ENCODE data around the gene CLPTM1.
A peak's percentile ranks its signal among the peaks of the same experiment; 100 is the strongest.
"Not testable (repeated sequence)": the region's sequence is repeated elsewhere in the genome, so short reads cannot be mapped to it uniquely, and the experiment has no call there.

CLPTM1 gene, protein sequence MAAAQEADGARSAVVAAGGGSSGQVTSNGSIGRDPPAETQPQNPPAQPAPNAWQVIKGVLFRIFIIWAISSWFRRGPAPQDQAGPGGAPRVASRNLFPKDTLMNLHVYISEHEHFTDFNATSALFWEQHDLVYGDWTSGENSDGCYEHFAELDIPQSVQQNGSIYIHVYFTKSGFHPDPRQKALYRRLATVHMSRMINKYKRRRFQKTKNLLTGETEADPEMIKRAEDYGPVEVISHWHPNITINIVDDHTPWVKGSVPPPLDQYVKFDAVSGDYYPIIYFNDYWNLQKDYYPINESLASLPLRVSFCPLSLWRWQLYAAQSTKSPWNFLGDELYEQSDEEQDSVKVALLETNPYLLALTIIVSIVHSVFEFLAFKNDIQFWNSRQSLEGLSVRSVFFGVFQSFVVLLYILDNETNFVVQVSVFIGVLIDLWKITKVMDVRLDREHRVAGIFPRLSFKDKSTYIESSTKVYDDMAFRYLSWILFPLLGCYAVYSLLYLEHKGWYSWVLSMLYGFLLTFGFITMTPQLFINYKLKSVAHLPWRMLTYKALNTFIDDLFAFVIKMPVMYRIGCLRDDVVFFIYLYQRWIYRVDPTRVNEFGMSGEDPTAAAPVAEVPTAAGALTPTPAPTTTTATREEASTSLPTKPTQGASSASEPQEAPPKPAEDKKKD

GRCh38 chr19:44954649-44955504 lies at the start of gene CLPTM1:
CLPTM1 (plus strand) TSS chr19:44955380; CDS start chr19:44955396, 16 bp downstream.
- DNase-seq: peak; percentile 96 to 97

DNA sequence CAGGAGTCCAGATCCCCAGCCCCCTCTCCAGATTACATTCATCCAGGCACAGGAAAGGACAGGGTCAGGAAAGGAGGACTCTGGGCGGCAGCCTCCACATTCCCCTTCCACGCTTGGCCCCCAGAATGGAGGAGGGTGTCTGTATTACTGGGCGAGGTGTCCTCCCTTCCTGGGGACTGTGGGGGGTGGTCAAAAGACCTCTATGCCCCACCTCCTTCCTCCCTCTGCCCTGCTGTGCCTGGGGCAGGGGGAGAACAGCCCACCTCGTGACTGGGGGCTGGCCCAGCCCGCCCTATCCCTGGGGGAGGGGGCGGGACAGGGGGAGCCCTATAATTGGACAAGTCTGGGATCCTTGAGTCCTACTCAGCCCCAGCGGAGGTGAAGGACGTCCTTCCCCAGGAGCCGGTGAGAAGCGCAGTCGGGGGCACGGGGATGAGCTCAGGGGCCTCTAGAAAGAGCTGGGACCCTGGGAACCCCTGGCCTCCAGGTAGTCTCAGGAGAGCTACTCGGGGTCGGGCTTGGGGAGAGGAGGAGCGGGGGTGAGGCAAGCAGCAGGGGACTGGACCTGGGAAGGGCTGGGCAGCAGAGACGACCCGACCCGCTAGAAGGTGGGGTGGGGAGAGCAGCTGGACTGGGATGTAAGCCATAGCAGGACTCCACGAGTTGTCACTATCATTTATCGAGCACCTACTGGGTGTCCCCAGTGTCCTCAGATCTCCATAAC lies 49.6 kb upstream of the CLPTM1 start, which contains the start of gene APOE:
TSS of gene APOE (plus strand) at position 360 of the 724 bp plus-strand sequence. CDS start 829 bp downstream, outside the sequence.
- no peak for DNase-seq

DNA sequence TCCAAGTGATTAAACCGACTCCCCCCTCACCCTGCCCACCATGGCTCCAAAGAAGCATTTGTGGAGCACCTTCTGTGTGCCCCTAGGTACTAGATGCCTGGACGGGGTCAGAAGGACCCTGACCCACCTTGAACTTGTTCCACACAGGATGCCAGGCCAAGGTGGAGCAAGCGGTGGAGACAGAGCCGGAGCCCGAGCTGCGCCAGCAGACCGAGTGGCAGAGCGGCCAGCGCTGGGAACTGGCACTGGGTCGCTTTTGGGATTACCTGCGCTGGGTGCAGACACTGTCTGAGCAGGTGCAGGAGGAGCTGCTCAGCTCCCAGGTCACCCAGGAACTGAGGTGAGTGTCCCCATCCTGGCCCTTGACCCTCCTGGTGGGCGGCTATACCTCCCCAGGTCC lies 47.6 kb upstream of the CLPTM1 start:
- DNase-seq: no peak

GRCh38 chr19:44908074-44908835 lies 46.9 kb upstream of the CLPTM1 start:
- DNase-seq: no peak

- no peak for DNase-seq
These were observed 46.3 kb upstream of the CLPTM1 start for GRCh38 chr19:44908836-44909261.

DNA sequence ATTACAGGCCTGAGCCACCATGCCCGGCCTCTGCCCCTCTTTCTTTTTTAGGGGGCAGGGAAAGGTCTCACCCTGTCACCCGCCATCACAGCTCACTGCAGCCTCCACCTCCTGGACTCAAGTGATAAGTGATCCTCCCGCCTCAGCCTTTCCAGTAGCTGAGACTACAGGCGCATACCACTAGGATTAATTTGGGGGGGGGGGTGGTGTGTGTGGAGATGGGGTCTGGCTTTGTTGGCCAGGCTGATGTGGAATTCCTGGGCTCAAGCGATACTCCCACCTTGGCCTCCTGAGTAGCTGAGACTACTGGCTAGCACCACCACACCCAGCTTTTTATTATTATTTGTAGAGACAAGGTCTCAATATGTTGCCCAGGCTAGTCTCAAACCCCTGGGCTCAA lies 45.4 kb upstream of the CLPTM1 start:
- DNase-seq: no peak

DNA sequence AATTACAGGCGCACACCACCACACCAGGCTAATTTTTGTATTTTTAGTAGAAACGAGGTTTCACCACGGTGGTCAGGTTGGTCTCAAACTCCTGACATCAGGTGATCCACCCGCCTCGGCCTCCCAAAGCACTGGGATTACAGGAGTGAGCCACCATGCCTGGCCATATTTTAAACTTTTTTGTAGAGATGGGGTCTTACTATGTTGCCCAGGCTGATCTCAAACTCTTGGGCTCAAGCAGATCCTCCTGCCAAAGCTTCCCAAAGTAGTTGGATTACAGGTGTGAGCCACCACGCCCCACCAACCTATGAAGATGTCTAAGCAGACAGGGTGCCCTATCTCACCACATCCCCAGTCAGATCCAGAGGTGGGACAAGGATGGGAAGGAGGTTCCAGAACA lies 43.3 kb upstream of the CLPTM1 start:
- DNase-seq: not testable (repeated sequence)

DNA sequence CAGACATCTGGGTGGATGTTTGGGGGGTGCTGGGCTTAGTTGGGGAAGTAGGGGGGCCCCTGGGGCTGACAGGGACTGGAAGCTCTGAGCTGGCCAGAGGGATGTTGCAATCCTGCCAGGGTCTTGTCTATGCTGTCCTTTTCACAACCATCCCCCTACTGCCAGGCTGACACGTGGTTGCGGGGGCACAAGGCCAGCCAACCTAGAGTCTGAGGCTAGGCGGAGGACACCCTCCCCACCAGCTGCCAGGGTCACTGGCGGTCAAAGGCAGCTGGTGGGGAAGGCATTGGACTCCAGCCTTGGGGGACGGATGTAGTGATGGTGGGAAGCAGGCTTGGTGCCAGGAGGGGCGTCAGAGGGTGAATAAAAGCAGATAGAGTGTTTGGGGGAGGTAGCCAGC lies 42.3 kb upstream of the CLPTM1 start:
- DNase-seq: no peak

GRCh38 chr19:44913512-44914432 lies 41.4 kb upstream of the CLPTM1 start:
- DNase-seq: not testable (repeated sequence)

- peak; percentile 66 to 71 for DNase-seq
These were observed 40.6 kb upstream of the CLPTM1 start, which contains the start of gene APOC1 for GRCh38 chr19:44914433-44915206. APOC1 (plus strand) TSS chr19:44914608; CDS start chr19:44914892, 284 bp downstream.

DNA sequence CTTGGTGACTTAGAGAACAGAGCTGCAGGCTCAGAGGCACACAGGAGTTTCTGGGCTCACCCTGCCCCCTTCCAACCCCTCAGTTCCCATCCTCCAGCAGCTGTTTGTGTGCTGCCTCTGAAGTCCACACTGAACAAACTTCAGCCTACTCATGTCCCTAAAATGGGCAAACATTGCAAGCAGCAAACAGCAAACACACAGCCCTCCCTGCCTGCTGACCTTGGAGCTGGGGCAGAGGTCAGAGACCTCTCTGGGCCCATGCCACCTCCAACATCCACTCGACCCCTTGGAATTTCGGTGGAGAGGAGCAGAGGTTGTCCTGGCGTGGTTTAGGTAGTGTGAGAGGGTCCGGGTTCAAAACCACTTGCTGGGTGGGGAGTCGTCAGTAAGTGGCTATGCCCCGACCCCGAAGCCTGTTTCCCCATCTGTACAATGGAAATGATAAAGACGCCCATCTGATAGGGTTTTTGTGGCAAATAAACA lies 30.9 kb upstream of the CLPTM1 start:
- DNase-seq: no peak

GRCh38 chr19:44925114-44925891 lies 29.9 kb upstream of the CLPTM1 start:
- no peak for DNase-seq

- DNase-seq: not testable (repeated sequence)
These were observed 28.7 kb upstream of the CLPTM1 start for GRCh38 chr19:44926245-44927077.

GRCh38 chr19:44927746-44928145 lies 27.4 kb upstream of the CLPTM1 start:
- no peak for DNase-seq

- DNase-seq: no peak
These were observed 25.1 kb upstream of the CLPTM1 start for GRCh38 chr19:44930088-44930487.

DNA sequence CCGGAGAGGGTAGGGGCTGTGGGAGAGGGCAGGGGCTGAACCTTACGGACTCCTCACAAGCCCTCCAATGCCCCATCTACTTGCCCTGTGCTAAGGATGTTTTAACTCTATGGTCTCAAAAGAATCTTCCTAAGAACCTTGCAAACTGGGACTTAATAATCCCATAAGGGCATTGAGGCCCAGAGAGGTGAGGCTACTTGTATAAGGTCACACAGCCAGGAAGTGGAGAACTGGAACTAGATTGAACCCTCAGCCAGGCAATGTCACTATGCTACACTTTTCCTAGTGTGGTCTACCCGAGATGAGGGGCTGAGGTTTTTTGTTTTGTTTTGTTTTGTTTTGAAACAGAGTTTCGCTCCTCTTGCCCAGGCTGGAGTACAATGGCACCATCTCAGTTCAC lies 23.6 kb upstream of the CLPTM1 start:
- DNase-seq: no peak

- no peak for DNase-seq
These were observed 15.5 kb upstream of the CLPTM1 start for GRCh38 chr19:44939668-44940067.
